ENCODE measurements around the gene TRHDE.

TRHDE gene

DNA sequence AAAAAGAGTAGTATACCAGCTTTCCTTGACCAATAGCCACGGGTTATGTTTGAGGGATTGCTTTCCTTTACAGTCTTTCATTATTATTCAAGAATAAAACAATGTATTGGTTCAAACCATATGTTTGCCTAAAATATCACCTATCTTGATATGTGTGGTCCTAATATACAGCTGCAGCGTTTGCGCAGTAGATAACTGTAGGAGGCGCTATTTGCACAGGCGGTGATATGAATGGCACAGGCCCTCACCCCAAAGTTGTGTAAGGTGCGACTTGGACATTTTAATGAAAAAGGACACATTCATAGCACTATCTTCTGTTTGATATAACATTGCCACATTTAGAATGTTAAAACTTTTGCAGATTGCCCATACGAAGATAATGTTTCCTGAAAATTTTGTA is 298.4 kb downstream of the TRHDE start (continued):
- TF ChIP-seq ZNF565 (CRISPR knock-in tag; conservative IDR thresholded peaks at IDR 0.05; ENCODE audit: low read depth) = no peak
- TF ChIP-seq, protein P1, sequence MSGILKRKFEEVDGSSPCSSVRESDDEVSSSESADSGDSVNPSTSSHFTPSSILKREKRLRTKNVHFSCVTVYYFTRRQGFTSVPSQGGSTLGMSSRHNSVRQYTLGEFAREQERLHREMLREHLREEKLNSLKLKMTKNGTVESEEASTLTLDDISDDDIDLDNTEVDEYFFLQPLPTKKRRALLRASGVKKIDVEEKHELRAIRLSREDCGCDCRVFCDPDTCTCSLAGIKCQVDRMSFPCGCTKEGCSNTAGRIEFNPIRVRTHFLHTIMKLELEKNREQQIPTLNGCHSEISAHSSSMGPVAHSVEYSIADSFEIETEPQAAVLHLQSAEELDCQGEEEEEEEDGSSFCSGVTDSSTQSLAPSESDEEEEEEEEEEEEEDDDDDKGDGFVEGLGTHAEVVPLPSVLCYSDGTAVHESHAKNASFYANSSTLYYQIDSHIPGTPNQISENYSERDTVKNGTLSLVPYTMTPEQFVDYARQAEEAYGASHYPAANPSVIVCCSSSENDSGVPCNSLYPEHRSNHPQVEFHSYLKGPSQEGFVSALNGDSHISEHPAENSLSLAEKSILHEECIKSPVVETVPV (CRISPR knock-in tag; IDR thresholded peaks at IDR 0.05) = no peak
- TF ChIP-seq ISL1 (CRISPR knock-in tag; IDR thresholded peaks at IDR 0.05) = no peak
- no peak for TF ChIP-seq BACH2 (CRISPR knock-in tag; IDR thresholded peaks at IDR 0.05; ENCODE audit: borderline replicate concordance)
- no peak for TF ChIP-seq ARNTL (CRISPR knock-in tag; IDR thresholded peaks at IDR 0.05; ENCODE audit: borderline replicate concordance, low read depth)

DNA sequence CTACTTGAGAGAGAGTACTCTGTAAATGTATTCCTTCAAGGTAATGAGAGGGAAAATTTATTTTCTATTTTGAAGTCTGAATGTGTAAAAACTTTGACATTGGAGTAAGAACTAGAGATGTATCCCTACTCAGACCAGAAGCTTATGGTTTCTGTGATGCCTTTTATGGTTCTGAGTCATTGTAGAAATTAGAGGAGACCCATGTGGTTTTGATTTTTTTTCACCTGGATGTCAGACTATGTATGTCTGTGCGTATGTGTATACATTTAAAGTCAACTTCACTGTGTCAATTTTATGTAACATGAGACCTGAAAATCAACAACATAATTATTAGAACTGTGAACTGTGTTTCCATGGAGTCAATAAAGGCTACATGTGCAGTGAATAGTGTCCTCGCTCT is 302.0 kb downstream of the TRHDE start:
- no peak for ATAC-seq
- no peak for TF ChIP-seq ISL1 (CRISPR knock-in tag; IDR thresholded peaks at IDR 0.05)
- TF ChIP-seq, protein P2, sequence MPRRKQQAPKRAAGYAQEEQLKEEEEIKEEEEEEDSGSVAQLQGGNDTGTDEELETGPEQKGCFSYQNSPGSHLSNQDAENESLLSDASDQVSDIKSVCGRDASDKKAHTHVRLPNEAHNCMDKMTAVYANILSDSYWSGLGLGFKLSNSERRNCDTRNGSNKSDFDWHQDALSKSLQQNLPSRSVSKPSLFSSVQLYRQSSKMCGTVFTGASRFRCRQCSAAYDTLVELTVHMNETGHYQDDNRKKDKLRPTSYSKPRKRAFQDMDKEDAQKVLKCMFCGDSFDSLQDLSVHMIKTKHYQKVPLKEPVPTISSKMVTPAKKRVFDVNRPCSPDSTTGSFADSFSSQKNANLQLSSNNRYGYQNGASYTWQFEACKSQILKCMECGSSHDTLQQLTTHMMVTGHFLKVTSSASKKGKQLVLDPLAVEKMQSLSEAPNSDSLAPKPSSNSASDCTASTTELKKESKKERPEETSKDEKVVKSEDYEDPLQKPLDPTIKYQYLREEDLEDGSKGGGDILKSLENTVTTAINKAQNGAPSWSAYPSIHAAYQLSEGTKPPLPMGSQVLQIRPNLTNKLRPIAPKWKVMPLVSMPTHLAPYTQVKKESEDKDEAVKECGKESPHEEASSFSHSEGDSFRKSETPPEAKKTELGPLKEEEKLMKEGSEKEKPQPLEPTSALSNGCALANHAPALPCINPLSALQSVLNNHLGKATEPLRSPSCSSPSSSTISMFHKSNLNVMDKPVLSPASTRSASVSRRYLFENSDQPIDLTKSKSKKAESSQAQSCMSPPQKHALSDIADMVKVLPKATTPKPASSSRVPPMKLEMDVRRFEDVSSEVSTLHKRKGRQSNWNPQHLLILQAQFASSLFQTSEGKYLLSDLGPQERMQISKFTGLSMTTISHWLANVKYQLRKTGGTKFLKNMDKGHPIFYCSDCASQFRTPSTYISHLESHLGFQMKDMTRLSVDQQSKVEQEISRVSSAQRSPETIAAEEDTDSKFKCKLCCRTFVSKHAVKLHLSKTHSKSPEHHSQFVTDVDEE (CRISPR knock-in tag; IDR thresholded peaks at IDR 0.05) = no peak
- no peak for TF ChIP-seq RARB (CRISPR knock-in tag; IDR thresholded peaks at IDR 0.05)
- no peak for TF ChIP-seq OSR1 (CRISPR knock-in tag; IDR thresholded peaks at IDR 0.05)
- no peak for TF ChIP-seq ZNF565 (CRISPR knock-in tag; conservative IDR thresholded peaks at IDR 0.05; ENCODE audit: low read depth)
- no peak for TF ChIP-seq ESRRG (CRISPR knock-in tag; IDR thresholded peaks at IDR 0.05)
- TF ChIP-seq CSDC2 (CRISPR knock-in tag; IDR thresholded peaks at IDR 0.05) = no peak
- no peak for TF ChIP-seq TCF4 (CRISPR knock-in tag; IDR thresholded peaks at IDR 0.05; ENCODE audit: borderline replicate concordance)
- TF ChIP-seq PPARA (CRISPR knock-in tag; IDR thresholded peaks at IDR 0.05; ENCODE audit: borderline replicate concordance) = no peak
- no peak for TF ChIP-seq ZFP30 (CRISPR knock-in tag; IDR thresholded peaks at IDR 0.05)
- TF ChIP-seq TOX (CRISPR knock-in tag; IDR thresholded peaks at IDR 0.05; ENCODE audit: borderline replicate concordance) = no peak
- TF ChIP-seq SNAI2 (CRISPR knock-in tag; IDR thresholded peaks at IDR 0.05) = no peak
- TF ChIP-seq BACH2 (CRISPR knock-in tag; IDR thresholded peaks at IDR 0.05; ENCODE audit: borderline replicate concordance) = no peak

DNA sequence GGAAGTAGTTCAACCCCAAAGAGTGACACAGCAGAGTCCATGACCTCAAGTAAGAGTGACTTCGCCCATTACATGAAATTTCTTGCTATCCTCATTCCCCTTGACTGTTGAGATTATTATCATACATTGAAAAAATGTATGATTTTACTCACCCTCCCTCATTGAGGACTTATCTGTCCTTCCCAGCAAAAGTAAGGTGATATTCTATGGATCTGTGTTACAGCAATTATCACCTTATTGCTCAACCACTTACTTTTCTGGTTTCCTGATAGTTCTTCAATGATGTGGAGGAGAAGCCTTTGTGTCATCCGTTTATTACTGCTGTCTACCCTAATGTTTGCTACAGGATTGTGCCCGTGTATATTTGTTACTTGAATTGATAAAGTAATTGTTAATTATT is 306.2 kb downstream of the TRHDE start:
- no peak for ATAC-seq
- TF ChIP-seq ESRRG (CRISPR knock-in tag; IDR thresholded peaks at IDR 0.05) (no peak), GLIS3 (CRISPR knock-in tag; IDR thresholded peaks at IDR 0.05) (no peak), ZFP30 (CRISPR knock-in tag; IDR thresholded peaks at IDR 0.05) (no peak), OSR1 (CRISPR knock-in tag; IDR thresholded peaks at IDR 0.05) (no peak), ZNF8 (CRISPR knock-in tag; IDR thresholded peaks at IDR 0.05) (no peak)

DNA sequence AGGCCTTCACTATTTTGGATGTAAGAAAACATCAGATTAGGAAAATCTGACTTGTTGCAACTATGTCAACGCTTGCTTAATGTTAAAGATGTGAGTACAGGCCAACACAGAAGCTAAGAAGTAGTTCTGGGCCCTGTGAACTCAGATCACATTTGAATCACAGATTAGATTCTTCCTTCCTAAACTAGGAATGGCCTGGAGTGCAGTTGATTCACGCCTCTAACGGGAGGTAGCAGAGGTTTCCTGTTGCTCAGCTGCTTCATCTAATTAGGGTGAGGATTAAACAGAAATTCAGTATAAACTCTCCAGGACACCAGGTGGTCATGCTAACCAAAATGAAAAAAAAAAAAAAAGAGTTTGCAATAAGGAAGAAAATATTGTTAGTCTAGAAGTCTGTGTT is 314.3 kb downstream of the TRHDE start:
- ATAC-seq = no peak
- TF ChIP-seq RARB (CRISPR knock-in tag; IDR thresholded peaks at IDR 0.05) (no peak), BACH2 (CRISPR knock-in tag; IDR thresholded peaks at IDR 0.05; ENCODE audit: borderline replicate concordance) (no peak), ARNTL (CRISPR knock-in tag; IDR thresholded peaks at IDR 0.05; ENCODE audit: borderline replicate concordance, low read depth) (no peak), ESRRG (CRISPR knock-in tag; IDR thresholded peaks at IDR 0.05) (no peak), ZFP3 (CRISPR knock-in tag; IDR thresholded peaks at IDR 0.05) (no peak), GLIS3 (CRISPR knock-in tag; IDR thresholded peaks at IDR 0.05) (no peak), ZNF565 (CRISPR knock-in tag; conservative IDR thresholded peaks at IDR 0.05; ENCODE audit: low read depth) (no peak), TOX (CRISPR knock-in tag; IDR thresholded peaks at IDR 0.05; ENCODE audit: borderline replicate concordance) (no peak), ZNF70 (CRISPR knock-in tag; IDR thresholded peaks at IDR 0.05) (no peak), CSDC2 (CRISPR knock-in tag; IDR thresholded peaks at IDR 0.05) (no peak), ZC3H10 (CRISPR knock-in tag; IDR thresholded peaks at IDR 0.05) (no peak), ZNF8 (CRISPR knock-in tag; IDR thresholded peaks at IDR 0.05) (no peak), ISL1 (CRISPR knock-in tag; IDR thresholded peaks at IDR 0.05) (no peak), PPARA (CRISPR knock-in tag; IDR thresholded peaks at IDR 0.05; ENCODE audit: borderline replicate concordance) (no peak), OSR1 (CRISPR knock-in tag; IDR thresholded peaks at IDR 0.05) (no peak)
- TF ChIP-seq, protein P3, sequence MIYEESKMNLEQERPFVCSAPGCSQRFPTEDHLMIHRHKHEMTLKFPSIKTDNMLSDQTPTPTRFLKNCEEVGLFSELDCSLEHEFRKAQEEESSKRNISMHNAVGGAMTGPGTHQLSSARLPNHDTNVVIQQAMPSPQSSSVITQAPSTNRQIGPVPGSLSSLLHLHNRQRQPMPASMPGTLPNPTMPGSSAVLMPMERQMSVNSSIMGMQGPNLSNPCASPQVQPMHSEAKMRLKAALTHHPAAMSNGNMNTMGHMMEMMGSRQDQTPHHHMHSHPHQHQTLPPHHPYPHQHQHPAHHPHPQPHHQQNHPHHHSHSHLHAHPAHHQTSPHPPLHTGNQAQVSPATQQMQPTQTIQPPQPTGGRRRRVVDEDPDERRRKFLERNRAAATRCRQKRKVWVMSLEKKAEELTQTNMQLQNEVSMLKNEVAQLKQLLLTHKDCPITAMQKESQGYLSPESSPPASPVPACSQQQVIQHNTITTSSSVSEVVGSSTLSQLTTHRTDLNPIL (CRISPR knock-in tag; IDR thresholded peaks at IDR 0.05; ENCODE audit: low read depth) = no peak
- TF ChIP-seq, protein P4, sequence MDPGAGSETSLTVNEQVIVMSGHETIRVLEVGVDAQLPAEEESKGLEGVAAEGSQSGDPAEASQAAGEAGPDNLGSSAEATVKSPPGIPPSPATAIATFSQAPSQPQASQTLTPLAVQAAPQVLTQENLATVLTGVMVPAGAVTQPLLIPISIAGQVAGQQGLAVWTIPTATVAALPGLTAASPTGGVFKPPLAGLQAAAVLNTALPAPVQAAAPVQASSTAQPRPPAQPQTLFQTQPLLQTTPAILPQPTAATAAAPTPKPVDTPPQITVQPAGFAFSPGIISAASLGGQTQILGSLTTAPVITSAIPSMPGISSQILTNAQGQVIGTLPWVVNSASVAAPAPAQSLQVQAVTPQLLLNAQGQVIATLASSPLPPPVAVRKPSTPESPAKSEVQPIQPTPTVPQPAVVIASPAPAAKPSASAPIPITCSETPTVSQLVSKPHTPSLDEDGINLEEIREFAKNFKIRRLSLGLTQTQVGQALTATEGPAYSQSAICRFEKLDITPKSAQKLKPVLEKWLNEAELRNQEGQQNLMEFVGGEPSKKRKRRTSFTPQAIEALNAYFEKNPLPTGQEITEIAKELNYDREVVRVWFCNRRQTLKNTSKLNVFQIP (CRISPR knock-in tag; IDR thresholded peaks at IDR 0.05; ENCODE audit: borderline replicate concordance, low read depth) = no peak
- TF ChIP-seq, protein P1 (CRISPR knock-in tag; IDR thresholded peaks at IDR 0.05) = no peak
- TF ChIP-seq, protein P2 (CRISPR knock-in tag; IDR thresholded peaks at IDR 0.05) = no peak
